Left lung (tissue), 10 donors: ENCODE results near the gene BAHCC1. TPM values are rescaled to one million over a fixed set of nuclear protein-coding genes. Genes with fewer than 3 reads are reported as not detected.
A peak's percentile ranks its signal among the peaks of the same experiment; 100 is the strongest.

Experiments
- ATAC-seq: fragments of 200-7000 bp; cut with Tn5 transposase; one replicate; pipeline ENCODE4 v1.9.1; 2020; ENCODE audit warnings: moderate library complexity
- DNase-seq, 4 donors: peaks; one replicate each; pipeline ENCODE4 v3.0.0-alpha.2; 2013 to 2020
- H3K27ac ChIP-seq, 2 donors: fragments of 200-600 bp; sonication (generic) in 1 of 2; one replicate each; pipeline versions ENCODE4 v1.5.0 to v1.8.0; 2020 to 2021
- H3K27me3 ChIP-seq, 2 donors: fragments of 200-600 bp; sonication (generic) in 1 of 2; one replicate each; pipeline versions ENCODE4 v1.5.0 to v1.8.0; 2020 to 2021
- H3K36me3 ChIP-seq, 2 donors: fragments of 200-600 bp; sonication (generic) in 1 of 2; one replicate each; pipeline versions ENCODE4 v1.5.0 to v1.8.0; 2020 to 2021
- H3K4me1 ChIP-seq, 2 donors: fragments of 200-600 bp; one replicate each; pipeline ENCODE4 v1.8.0; 2021
- H3K4me3 ChIP-seq, 2 donors: fragments of 200-600 bp; sonication (generic) in 1 of 2; one replicate each; pipeline versions ENCODE4 v1.5.0 to v1.8.0; 2020 to 2021; ENCODE audit warnings: mild to moderate bottlenecking in 1 of 2
- H3K9me3 ChIP-seq, 2 donors: fragments of 200-600 bp; sonication (generic) in 1 of 2; one replicate each; pipeline versions ENCODE4 v1.5.0 to v1.8.0; 2020 to 2021
- CTCF ChIP-seq, 2 donors: fragments of 200-600 bp; sonication (generic) in 1 of 2; IDR thresholded peaks; one replicate each; pipeline versions ENCODE4 v1.5.0 to v1.8.0; 2021; ENCODE audit warnings: antibody characterized with exemption in 2 of 2
- intact Hi-C, 2 donors: fragments of 100-400 bp; cut with DNase I; formaldehyde crosslinking; loops; one replicate each; pipeline versions ENCODE4 v1.11.2 to v1.14.2; 2022
- polyA plus RNA-seq, 6 donors: library from polyadenylated mRNA; unstranded; fragments of 120-200 nt; gene quantifications; one replicate each; pipeline ENCODE4 v1.2.1, GENCODE V29; 2013; ENCODE audit not compliant: insufficient read length in 6 of 6
- total RNA-seq, 2 donors: library from RNA; stranded (reverse); fragmentation: NEBNext Ultra II Directional; extraction: Animal tissue kit (Norgen Biotek cat#: 25700); gene quantifications; one replicate each; pipeline ENCODE4 v1.2.1, GENCODE V29; 2021
- donor health status: DM: no; HTN: yes; CAD: no.
- donor health status: DM: no; HTN: no; CAD: no.

BAHCC1 gene
- total and polyA plus RNA-seq, 8 donors, result 13.6 to 28.5 (median 21.4) TPM

GRCh38 chr17:81455387-81455786, 60.1 kb downstream of the BAHCC1 start:
- Histone ChIP-seq H3K36me3 (peaks cover 0 to 21% of the 10 kb centered on the region in 2 donors), H3K4me3 (no peak overlapping the region)
- intact Hi-C loops, result no loop called here

GRCh38 chr17:81456091-81456490, 60.8 kb downstream of the BAHCC1 start:
- H3K36me3 ChIP-seq, result peaks cover 0 to 27% of the 10 kb centered on the region in 2 donors
- H3K9me3 ChIP-seq, result no peaks in the 10 kb centered on the region
- intact Hi-C loops, result no loop called here
- no peak overlapping the region for H3K27ac ChIP-seq
- no peaks in the 10 kb centered on the region for H3K27me3 ChIP-seq
- no peak for TF ChIP-seq CTCF (IDR thresholded peaks at IDR 0.05)
- ATAC-seq (no peak), DNase-seq (no peak)
- no peak overlapping the region for H3K4me3 ChIP-seq
- peaks cover 0 to 43% of the 10 kb centered on the region in 2 donors for H3K4me1 ChIP-seq

More at GRCh38 chr17:81455387-81455786, 60.1 kb downstream of the BAHCC1 start:
- TF ChIP-seq CTCF (IDR thresholded peaks at IDR 0.05), result no peak
- no peaks in the 10 kb centered on the region for H3K9me3 ChIP-seq
- no peak for ATAC-seq
- DNase-seq, result no peak
- H3K27me3 ChIP-seq, result no peaks in the 10 kb centered on the region
- H3K4me1 ChIP-seq, result peaks cover 0 to 36% of the 10 kb centered on the region in 2 donors
- no peak overlapping the region for H3K27ac ChIP-seq

GRCh38 chr17:81456798-81457197, 61.5 kb downstream of the BAHCC1 start:
- no peak overlapping the region for H3K4me3 ChIP-seq
- H3K27ac ChIP-seq, result no peak overlapping the region
- H3K9me3 ChIP-seq, result no peaks in the 10 kb centered on the region
- ATAC-seq, result no peak
- H3K4me1 ChIP-seq, result peaks cover 0 to 49% of the 10 kb centered on the region in 2 donors
- intact Hi-C loops, result no loop called here
- no peaks in the 10 kb centered on the region for H3K27me3 ChIP-seq
- H3K36me3 ChIP-seq, result peaks cover 0 to 32% of the 10 kb centered on the region in 2 donors
- peak in 1 of 4 donors; percentile 30 for DNase-seq
- TF ChIP-seq CTCF (IDR thresholded peaks at IDR 0.05), result no peak

GRCh38 chr17:81457401-81457800, 62.1 kb downstream of the BAHCC1 start:
- DNase-seq (no peak), ATAC-seq (no peak)
- no peak for TF ChIP-seq CTCF (IDR thresholded peaks at IDR 0.05)
- Histone ChIP-seq H3K4me3 (no peak overlapping the region), H3K4me1 (peaks cover 0 to 49% of the 10 kb centered on the region in 2 donors), H3K9me3 (no peaks in the 10 kb centered on the region), H3K27ac (no peak overlapping the region), H3K36me3 (peaks cover 0 to 38% of the 10 kb centered on the region in 2 donors), H3K27me3 (no peaks in the 10 kb centered on the region)
- intact Hi-C loops, result no loop called here

GRCh38 chr17:81457917-81458555, 62.8 kb downstream of the BAHCC1 start:
- no peak overlapping the region for H3K4me3 ChIP-seq
- H3K27me3 ChIP-seq, result no peaks in the 10 kb centered on the region
- H3K27ac ChIP-seq, result no peak overlapping the region
- H3K9me3 ChIP-seq, result no peaks in the 10 kb centered on the region
- intact Hi-C loops, result no loop called here
- DNase-seq, result no peak
- ATAC-seq, result no peak
- TF ChIP-seq CTCF (IDR thresholded peaks at IDR 0.05), result no peak
- peaks cover 0 to 44% of the 10 kb centered on the region in 2 donors for H3K36me3 ChIP-seq
- peaks cover 0 to 47% of the 10 kb centered on the region in 2 donors for H3K4me1 ChIP-seq
